NCI-H1092 (cell line): ENCODE data around the gene PSMG1.
"Not testable (repeated sequence)": the region's sequence is repeated elsewhere in the genome, so short reads cannot be mapped to it uniquely, and the experiment has no call there.

ENCODE experiments used
- DNase-seq: peaks from one replicate; lab custom pipeline; 2025; lab: John Stamatoyannopoulos, UW

PSMG1 gene

GRCh38 chr21:39188521-39189139 is 5.4 kb upstream of the PSMG1 start:
- no peak for DNase-seq

DNA sequence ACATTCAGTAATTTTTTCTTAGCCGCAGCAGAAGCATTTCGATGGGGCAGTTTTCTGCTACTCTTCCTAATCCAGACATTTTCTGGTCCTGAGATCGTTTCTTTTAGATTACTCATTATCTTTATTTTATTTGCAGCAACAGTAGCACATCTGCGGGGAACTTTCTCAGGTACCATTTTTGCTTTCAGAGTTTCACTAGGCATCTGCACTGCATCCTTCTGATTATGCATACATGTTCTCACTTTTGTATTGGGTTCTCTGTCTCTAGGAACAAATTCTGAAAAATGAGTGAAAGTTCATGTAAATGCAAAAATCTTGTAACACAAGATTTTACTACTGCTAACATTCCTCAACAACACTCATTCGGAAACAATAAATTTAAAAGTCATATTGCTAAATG is 3.9 kb upstream of the PSMG1 start:
- no peak for DNase-seq

DNA sequence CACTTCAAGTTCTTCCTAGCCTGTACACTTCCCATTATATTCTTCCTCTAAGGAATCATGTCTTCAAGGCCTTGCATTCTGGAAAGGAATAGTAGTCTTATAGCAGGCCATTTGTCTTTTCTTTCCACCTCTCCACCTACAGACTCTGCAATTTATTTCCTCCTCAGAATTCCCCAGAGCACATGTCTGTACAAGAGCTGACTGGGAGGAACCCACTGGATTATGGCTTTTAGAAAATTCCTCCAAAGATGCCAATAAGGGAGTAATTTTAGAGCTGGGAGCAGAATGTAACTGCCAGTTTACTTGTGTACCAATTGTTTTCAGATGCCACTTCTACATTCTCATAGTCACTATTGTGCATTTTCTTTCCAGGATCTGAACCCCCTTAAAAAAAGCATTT is 3.4 kb upstream of the PSMG1 start:
- DNase-seq, result no peak

GRCh38 chr21:39185157-39185556 is 1.9 kb upstream of the PSMG1 start:
- DNase-seq, result no peak

GRCh38 chr21:39184050-39184980 is 1.1 kb upstream of the PSMG1 start:
- DNase-seq, result no peak

DNA sequence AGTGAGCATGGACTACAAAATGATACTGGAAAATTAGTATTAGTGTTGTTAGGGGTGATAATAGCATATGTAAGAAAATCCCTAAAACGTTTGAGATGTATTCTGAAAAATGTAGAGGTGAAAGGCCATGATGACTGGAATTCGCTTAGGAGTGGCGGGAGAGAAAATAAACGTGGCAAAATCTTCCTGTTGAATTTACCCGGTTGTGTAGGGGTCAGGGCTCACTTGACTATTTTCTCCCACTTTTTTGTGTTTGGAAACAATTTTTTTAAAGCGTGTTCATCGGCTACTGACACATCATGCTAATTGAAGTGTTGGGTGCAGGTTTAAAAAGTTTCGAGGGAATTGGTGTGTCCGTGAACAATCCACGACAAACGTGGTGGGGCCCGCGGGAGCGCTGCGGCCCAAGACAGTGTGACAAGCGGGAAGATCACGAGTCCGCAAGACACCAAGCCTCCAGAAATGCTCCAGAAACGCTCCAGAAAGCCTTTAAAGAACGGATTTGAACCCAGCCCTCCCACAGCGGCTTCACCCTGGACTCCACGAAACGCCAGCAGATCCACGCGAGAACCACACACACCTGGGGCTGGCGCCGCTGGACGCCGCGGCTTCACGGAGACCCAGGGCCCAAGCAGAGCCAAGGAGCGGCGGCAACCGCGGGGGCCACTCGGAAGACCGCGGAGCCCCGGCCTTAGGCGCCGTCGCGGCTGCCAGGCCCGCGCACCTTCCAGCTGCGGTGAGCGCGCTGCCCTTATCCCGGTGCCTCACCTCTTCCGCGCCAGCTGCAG is 573 bp downstream of the PSMG1 start:
- no peak for DNase-seq

DNA sequence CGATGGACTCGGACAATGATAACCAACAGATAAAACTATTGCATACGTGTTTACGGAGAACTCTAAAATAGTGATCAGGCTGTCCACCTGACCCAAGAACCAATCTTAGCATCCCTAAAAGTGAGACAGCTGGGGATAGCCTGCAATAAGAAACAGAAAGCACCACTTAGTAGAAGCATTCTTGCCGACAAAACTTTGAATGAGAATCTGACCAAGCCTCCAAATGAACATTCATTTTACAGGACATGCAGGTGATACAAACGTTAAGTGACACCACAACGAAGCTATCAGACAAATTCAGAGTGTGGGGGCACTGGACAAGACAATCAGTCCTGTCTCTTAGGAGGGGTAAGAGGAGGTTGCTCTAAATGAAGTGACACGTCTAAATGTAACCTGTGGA is 1.2 kb downstream of the PSMG1 start:
- DNase-seq, result no peak

- no peak for DNase-seq
Observed at GRCh38 chr21:39181205-39181818, 1.9 kb downstream of the PSMG1 start.

- DNase-seq, result no peak
Observed at GRCh38 chr21:39180429-39181019, 2.7 kb downstream of the PSMG1 start.

- DNase-seq, result no peak
Observed at GRCh38 chr21:39178421-39178820, 4.8 kb downstream of the PSMG1 start.

DNA sequence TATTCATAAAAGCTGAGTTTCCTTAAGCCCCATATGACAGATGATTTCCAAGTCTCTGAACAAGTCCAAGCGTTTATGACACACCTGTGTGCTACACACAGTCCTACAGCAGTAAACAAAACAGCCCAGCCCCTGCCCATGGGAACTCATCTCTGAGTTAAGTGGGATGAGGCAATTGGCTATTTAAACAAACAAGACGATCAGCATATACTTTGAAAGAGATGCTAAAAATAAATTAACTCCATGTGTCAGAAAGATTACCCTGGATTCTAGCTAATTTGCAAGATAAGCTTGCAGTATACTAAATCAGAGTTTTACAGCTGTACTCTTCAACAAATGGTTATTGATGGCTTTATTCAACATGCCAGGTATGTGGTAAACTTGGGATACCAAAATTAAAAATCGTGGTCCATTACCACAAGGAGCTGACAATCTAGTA is 7.0 kb downstream of the PSMG1 start:
- no peak for DNase-seq

GRCh38 chr21:39175665-39176064 is 7.6 kb downstream of the PSMG1 start:
- DNase-seq, result no peak

- DNase-seq, result no peak
Observed at GRCh38 chr21:39175154-39175553, 8.1 kb downstream of the PSMG1 start.

GRCh38 chr21:39173716-39174680 is 9.3 kb downstream of the PSMG1 start:
- no peak for DNase-seq

GRCh38 chr21:39169906-39170305 is 13.3 kb downstream of the PSMG1 start:
- DNase-seq, result no peak

GRCh38 chr21:39168800-39169199 is 14.5 kb downstream of the PSMG1 start:
- no peak for DNase-seq

GRCh38 chr21:39164523-39164922 is 18.7 kb downstream of the PSMG1 start:
- DNase-seq, result no peak

DNA sequence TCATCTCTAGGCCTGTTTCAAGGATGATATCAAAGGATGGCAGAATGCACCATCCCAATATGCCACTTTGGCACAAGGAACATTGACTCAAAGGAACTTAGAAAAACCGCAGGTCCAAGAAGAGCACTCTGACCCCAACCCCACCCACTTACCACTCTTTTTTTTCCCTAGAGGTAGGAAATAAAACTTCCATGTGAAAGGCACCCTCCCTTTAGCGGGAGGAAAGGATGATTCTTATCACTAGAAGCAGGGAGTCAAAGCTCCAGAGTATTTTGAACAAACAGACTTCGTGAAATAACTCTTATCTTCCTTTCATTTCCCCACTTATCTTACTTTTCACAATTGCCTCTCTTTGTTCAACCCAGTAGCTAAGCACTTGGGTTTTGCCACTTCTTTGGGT is 22.2 kb downstream of the PSMG1 start:
- DNase-seq, result no peak

DNA sequence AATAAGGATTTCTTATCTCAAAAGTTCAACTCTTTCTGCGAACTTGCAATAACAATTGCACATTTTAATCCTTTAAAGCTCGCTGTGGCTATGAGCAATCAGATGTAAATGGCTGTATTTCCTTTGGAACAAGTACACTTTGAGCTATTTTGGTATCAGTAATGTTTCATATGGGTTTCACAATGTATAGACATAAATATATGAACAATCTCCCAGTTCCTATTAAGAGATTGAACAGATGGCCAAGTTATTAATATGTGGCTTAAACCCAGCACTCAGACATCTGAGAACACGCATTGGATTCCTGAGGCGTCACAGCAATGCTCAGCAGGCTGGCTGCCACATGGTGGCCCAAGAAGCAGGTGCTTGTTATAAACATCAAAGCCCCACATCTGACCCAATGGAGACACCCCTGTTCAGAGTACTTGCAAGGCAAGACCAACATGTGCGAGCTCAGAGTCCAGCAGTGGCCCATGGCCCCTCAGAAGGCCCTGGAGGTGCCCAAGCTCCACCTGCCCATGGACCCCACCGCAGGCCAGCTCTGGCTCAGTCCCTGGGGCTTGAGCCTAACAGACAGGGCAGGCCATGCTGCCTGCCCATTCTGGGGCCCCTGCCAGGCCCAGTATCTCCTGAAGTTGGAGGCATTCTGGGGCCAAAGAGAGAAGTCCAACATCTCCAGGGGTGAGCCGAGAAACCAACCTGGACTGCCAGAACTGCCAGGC is 23.7 kb downstream of the PSMG1 start:
- DNase-seq, result no peak

DNA sequence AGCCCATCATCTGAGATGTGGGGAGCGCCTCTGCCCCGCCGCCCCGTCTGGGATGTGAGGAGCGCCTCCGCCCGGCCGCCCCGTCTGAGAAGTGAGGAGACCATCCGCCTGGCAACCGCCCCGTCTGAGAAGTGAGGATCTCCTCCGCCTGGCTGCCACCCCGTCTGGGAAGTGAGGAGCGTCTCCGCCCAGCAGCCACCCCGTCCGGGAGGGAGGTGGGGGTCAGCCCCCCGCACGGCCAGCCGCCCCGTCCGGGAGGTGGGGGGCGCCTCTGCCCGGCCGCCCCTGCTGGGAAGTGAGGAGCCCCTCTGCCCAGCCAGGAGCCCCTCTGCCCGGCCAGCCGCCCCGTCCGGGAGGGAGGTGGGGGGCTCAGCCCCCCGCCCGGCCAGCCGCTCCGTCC is 26.0 kb downstream of the PSMG1 start:
- DNase-seq, result not testable (repeated sequence)
